ES-I3 (cell line): ENCODE measurements around the gene PHF23.

Experiments used
- H3K36me3 ChIP-seq: 2 replicates; pipeline ENCODE4 v1.6.1; 2013; ENCODE audit warnings: mild to moderate bottlenecking, low read length, control low read depth, moderate library complexity; ENCODE audit not compliant: insufficient read depth
- H3K4me1 ChIP-seq: 2 replicates; pipeline ENCODE4 v1.6.1; 2013; ENCODE audit warnings: mild to moderate bottlenecking, control low read depth, low read length; ENCODE audit not compliant: insufficient read depth
- H3K9ac ChIP-seq: 2 replicates; pipeline ENCODE4 v1.6.1; 2013; ENCODE audit warnings: low read depth, mild to moderate bottlenecking, low read length, moderate library complexity
- H3K9me3 ChIP-seq: 2 replicates; pipeline ENCODE4 v1.6.1; 2013; ENCODE audit warnings: mild to moderate bottlenecking, low read length, moderate library complexity; ENCODE audit not compliant: control insufficient read depth, insufficient read depth

PHF23 gene

DNA sequence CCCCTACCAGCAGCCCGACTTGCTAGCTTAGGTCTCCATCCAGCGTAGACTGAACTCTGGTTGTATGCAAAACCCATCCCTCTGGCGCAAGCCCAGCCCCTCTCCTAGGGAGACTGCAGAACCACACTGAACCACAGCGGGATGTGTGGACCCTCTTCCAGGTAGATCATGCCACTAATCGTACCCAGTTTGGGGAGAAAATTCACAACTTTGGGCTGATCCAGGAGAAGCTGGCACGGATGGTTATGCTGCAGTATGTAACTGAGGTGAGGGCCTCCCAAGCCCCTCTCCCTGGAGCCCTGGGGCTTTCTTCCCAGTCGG, 16.3 kb downstream of the PHF23 start:
- H3K9ac ChIP-seq: no peak overlapping the region
- no peaks in the 10 kb centered on the region for H3K9me3 ChIP-seq
- H3K4me1 ChIP-seq: peaks cover 7% of the 10 kb centered on the region; the same call in 1 of the 2 replicates
- peaks cover 11% of the 10 kb centered on the region; the same call in 1 of the 2 replicates for H3K36me3 ChIP-seq

- H3K4me1 ChIP-seq: peaks cover 7% of the 10 kb centered on the region; the same call in 1 of the 2 replicates
- H3K36me3 ChIP-seq: peaks cover 10% of the 10 kb centered on the region; the same call in 1 of the 2 replicates
- no peaks in the 10 kb centered on the region for H3K9me3 ChIP-seq
- H3K9ac ChIP-seq: no peak overlapping the region
Observed at GRCh38 chr17:7222093-7222971, 16.9 kb downstream of the PHF23 start.

DNA sequence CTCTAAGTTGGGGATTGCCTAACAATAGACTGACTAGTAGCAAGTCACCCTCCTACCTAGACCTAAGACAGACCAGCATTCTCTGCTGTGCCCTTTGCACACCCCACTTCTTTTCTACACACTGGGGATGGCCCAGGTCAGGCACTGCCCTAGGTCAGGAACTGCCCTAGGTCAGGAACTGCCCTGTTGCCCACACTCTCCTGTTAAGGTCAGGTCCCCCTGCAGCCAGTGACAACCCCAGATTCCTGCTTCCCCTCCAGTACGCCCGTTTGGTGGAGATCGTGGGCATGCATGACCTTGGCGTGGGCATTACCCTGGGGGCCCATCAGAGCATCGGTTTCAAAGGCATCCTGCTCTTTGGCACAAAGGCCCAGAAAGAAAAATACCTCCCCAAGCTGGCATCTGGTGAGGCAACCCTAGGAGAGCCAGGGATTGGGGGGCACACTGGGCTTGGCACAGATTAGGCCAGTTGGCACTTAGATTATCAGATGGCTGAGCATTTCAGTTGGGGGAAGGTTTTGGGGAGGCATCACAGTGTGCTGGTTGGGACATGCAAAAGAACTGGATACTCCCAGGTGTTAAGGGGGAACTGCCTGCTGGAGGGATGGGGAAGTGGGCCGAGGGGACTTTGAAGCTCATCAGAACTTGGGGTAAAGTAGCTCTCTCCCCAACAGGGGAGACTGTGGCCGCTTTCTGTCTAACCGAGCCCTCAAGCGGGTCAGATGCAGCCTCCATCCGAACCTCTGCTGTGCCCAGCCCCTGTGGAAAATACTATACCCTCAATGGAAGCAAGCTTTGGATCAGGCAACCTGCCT, 17.8 kb downstream of the PHF23 start:
- Histone ChIP-seq H3K4me1 (peaks cover 7% of the 10 kb centered on the region; the same call in 1 of the 2 replicates), H3K36me3 (peaks cover 10% of the 10 kb centered on the region; the same call in 1 of the 2 replicates), H3K9ac (no peak overlapping the region), H3K9me3 (no peaks in the 10 kb centered on the region)

DNA sequence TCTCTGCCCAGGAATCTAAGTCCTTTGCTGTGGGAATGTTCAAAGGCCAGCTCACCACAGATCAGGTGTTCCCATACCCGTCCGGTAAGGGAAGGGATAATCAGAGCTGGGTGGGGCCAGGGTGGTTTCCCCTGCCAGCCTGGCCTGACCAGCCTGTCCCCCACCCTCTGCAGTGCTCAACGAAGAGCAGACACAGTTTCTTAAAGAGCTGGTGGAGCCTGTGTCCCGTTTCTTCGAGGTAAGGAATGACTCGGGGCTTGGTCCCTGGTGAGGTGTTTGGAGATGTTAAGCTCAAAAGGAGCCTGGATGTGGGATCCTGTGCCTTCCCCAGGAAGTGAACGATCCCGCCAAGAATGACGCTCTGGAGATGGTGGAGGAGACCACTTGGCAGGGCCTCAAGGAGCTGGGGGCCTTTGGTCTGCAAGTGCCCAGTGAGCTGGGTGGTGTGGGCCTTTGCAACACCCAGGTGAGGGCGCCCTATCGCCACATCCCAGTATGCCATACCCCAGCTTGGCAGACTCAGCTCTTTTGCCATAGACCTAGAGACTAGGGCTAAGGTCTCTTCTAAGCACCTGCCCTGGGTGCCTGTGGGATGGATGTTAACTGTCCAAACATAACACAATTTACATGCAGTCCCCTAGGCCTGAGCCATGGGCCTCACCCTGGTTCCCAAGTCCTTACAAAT, 18.5 kb downstream of the PHF23 start:
- no peaks in the 10 kb centered on the region for H3K9me3 ChIP-seq
- H3K4me1 ChIP-seq: peaks cover 7% of the 10 kb centered on the region; the same call in 1 of the 2 replicates
- H3K9ac ChIP-seq: peak overlapping the region; percentile 68

GRCh38 chr17:7219812-7220592, 19.3 kb downstream of the PHF23 start, which contains the start of the genes ACADVL and DLG4:
ACADVL (plus strand) TSS chr17:7219938; CDS start chr17:7219985, 47 bp downstream.
DLG4 (minus strand) TSS chr17:7219836.
- Histone ChIP-seq H3K9me3 (no peaks in the 10 kb centered on the region), H3K9ac (peak within 1 kb of the TSS; percentile 68), H3K36me3 (peaks cover 6% of the 10 kb centered on the region; the same call in 1 of the 2 replicates), H3K4me1 (peaks cover 7% of the 10 kb centered on the region; the same call in 1 of the 2 replicates)

More for the DNA sequence above, 18.5 kb downstream of the PHF23 start:
- H3K36me3 ChIP-seq: peaks cover 10% of the 10 kb centered on the region; the same call in 1 of the 2 replicates

DNA sequence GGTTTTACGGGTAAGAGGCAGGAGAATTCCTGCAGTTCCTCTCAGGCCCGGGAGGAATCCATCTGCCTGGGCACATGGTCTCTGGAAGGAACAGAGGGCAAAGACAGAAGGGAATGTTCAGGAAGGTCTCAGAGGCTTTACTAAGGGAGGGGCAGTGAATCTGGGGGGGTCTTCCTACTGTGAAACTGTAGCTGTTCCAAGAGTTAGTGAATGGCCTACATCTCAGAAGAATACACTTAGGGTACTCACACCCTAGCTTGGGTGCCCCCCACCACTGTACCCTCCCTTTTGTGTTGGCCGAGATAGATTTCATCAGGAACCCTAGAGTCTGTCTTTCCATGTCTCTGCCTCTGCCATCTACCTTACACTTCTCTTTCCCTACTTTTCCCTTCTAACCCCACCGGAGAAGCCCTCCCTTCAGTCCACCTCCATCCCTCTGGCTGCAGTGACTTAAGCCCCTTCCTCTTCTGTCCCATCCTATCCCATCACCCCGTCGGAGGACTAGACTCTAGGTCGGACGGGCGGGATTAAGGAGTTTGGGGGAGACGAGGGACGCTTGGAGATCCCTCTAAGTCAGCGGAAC, 19.9 kb downstream of the PHF23 start:
- Histone ChIP-seq H3K9me3 (no peaks in the 10 kb centered on the region), H3K9ac (peak overlapping the region; percentile 68; the same call in 1 of the 2 replicates), H3K4me1 (peaks cover 7% of the 10 kb centered on the region; the same call in 1 of the 2 replicates), H3K36me3 (peaks cover 6% of the 10 kb centered on the region; the same call in 1 of the 2 replicates)

- Histone ChIP-seq H3K9me3 (no peaks in the 10 kb centered on the region), H3K4me1 (peaks cover 7% of the 10 kb centered on the region; the same call in 1 of the 2 replicates), H3K36me3 (peaks cover 4% of the 10 kb centered on the region; the same call in 1 of the 2 replicates), H3K9ac (no peak overlapping the region)
Observed at GRCh38 chr17:7218758-7219157, 20.5 kb downstream of the PHF23 start.

DNA sequence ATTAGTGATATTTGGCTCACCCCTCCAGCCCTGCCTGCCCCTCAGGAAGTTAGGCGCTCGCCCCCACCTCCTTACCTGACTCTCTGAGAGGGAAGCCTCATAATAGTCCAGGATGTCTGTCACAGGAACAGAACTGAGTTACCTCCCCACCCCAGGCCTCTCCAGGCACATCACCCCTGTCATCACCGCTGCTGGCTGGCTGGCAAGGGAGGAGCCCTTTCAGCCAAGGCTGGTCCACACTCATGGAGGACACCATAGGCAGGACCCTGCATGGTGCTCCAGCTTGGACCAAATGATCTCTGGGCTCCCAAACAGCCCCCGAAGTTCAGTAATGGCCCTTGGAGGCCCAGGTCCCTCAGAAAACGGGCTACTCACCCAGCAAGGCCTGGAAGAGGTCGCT, 21.1 kb downstream of the PHF23 start:
- Histone ChIP-seq H3K9me3 (no peaks in the 10 kb centered on the region), H3K4me1 (peaks cover 7% of the 10 kb centered on the region; the same call in 1 of the 2 replicates), H3K36me3 (no peaks in the 10 kb centered on the region; the same call in 1 of the 2 replicates), H3K9ac (peak overlapping the region; percentile 14; the same call in 1 of the 2 replicates)

- H3K36me3 ChIP-seq: no peaks in the 10 kb centered on the region; the same call in 1 of the 2 replicates
- no peaks in the 10 kb centered on the region for H3K9me3 ChIP-seq
- peak overlapping the region; percentile 46; the same call in 1 of the 2 replicates for H3K9ac ChIP-seq
- H3K4me1 ChIP-seq: peaks cover 7% of the 10 kb centered on the region; the same call in 1 of the 2 replicates
Observed at GRCh38 chr17:7217113-7217987, 21.9 kb downstream of the PHF23 start.

GRCh38 chr17:7216242-7217112, 22.8 kb downstream of the PHF23 start:
- H3K36me3 ChIP-seq: no peaks in the 10 kb centered on the region; the same call in 1 of the 2 replicates
- peaks cover 7% of the 10 kb centered on the region; the same call in 1 of the 2 replicates for H3K4me1 ChIP-seq
- H3K9me3 ChIP-seq: no peaks in the 10 kb centered on the region
- peak overlapping the region; percentile 46; the same call in 1 of the 2 replicates for H3K9ac ChIP-seq

DNA sequence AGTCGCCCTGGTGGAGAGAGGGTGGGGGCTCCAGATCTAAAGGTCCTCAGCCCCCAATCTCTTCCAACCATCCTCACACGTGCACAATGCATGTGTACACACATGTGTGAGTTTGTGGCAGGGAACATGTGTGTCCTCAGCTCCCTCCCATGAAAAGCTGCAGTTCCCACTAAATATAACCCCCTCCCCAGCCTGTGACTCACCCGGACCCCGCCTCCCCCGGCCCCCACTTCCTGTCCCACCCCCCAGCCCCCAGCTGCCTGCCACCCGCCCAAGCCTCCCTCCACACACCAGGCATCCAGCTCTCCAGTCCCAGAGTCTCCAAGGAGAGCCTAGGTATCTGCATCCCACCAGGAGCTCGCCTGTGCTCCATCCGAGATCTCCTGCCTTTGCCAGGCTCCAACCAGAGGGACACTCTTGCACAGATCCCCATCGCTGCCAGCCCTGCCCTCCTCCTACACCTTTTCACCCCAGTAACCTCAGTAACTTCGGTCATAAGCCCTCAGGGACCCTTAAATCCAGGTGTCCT, 23.5 kb downstream of the PHF23 start:
- H3K36me3 ChIP-seq: no peaks in the 10 kb centered on the region
- peaks cover 10% of the 10 kb centered on the region; the same call in 1 of the 2 replicates for H3K4me1 ChIP-seq
- no peaks in the 10 kb centered on the region for H3K9me3 ChIP-seq
- H3K9ac ChIP-seq: peak overlapping the region; percentile 61; the same call in 1 of the 2 replicates
